Vagina (tissue), 2 donors: ENCODE data around the gene TRPV3.

Source experiments
- CTCF ChIP-seq, 3 experiments: fragments of 450-650 bp in 2 of 3; fragments of 200-600 bp in 1 of 3; sonication (generic) in 1 of 3; IDR thresholded peaks; one replicate each; pipeline ENCODE4 v1.5.1; 2017 to 2019; ENCODE audit warnings: antibody characterized with exemption in 3 of 3, mild to moderate bottlenecking in 2 of 3, moderate library complexity in 2 of 3
- POLR2A ChIP-seq, 2 donors: fragments of 450-650 bp; IDR thresholded peaks; one replicate each; pipeline ENCODE4 v1.6.1; 2017; ENCODE audit warnings: antibody characterized with exemption in 2 of 2, mild to moderate bottlenecking in 2 of 2, moderate library complexity in 2 of 2
- POLR2AphosphoS5 ChIP-seq, 2 donors: sonication (generic); formaldehyde crosslinking; IDR thresholded peaks; one replicate each; pipeline ENCODE4 v1.9.0; 2017; ENCODE audit warnings: antibody characterized with exemption in 2 of 2, mild to moderate bottlenecking in 2 of 2, low read depth in 1 of 2; ENCODE audit not compliant: insufficient read depth in 1 of 2

GRCh38 chr17:3526491-3526890 lies 31.1 kb downstream of the TRPV3 start:
- TF ChIP-seq POLR2A (IDR thresholded peaks at IDR 0.05) = no peak
- TF ChIP-seq POLR2AphosphoS5 (IDR thresholded peaks at IDR 0.05; ENCODE audit: insufficient read depth in 1 of 2, low read depth in 1 of 2) = no peak
- TF ChIP-seq CTCF (IDR thresholded peaks at IDR 0.05) = no peak
